Endothelial cell of umbilical vein (primary cell): Measurements from ENCODE around the gene VBP1.

Experiments
- CTCF ChIP-seq, 2 donors: IDR thresholded peaks; 1 replicate in 1 of 2; 2 replicates in 1 of 2; pipeline ENCODE4 v1.5.1; 2011; ENCODE audit warnings: low read length in 2 of 2, mild to moderate bottlenecking in 2 of 2, moderate library complexity in 2 of 2, control low read depth in 1 of 2, inconsistent platforms in 1 of 2, low read depth in 1 of 2; ENCODE audit not compliant: insufficient read depth in 1 of 2; ENCODE audit errors: extremely low read depth in 1 of 2
- POLR2A ChIP-seq: IDR thresholded peaks from 2 replicates; pipeline ENCODE4 v1.6.1; 2012; ENCODE audit warnings: low read depth, mild to moderate bottlenecking, control low read depth, low read length

- TF ChIP-seq CTCF (IDR thresholded peaks at IDR 0.05; ENCODE audit: extremely low read depth in 1 of 2, insufficient read depth in 1 of 2, low read depth in 1 of 2, low read length in 2 of 2): no peak
- no peak for TF ChIP-seq POLR2A
Measured at GRCh38 chrX:155169881-155170280, 46.4 kb upstream of the VBP1 start.
